ENCODE results near the gene LYSMD2.

GRCh38 chr15:51768018-51768417, 30.6 kb upstream of the LYSMD2 start:
- TF ChIP-seq GATA2 (IDR thresholded peaks at IDR 0.05; ENCODE audit: low read depth, low read length) (no peak), GATA3 (IDR thresholded peaks at IDR 0.05; ENCODE audit: low read depth, low read length) (no peak)

Data from SH-SY5Y (cell line).